GM19463 (cell line): ENCODE data around the gene PFKFB1.

ENCODE experiments used
- ATAC-seq: cut with Tn5 transposase; IDR thresholded peaks from one replicate; pipeline ENCODE4 v1.9.1; 2021; ENCODE audit warnings: mild to moderate bottlenecking, moderate library complexity; ENCODE audit not compliant: unreplicated experiment

Gene PFKFB1

DNA sequence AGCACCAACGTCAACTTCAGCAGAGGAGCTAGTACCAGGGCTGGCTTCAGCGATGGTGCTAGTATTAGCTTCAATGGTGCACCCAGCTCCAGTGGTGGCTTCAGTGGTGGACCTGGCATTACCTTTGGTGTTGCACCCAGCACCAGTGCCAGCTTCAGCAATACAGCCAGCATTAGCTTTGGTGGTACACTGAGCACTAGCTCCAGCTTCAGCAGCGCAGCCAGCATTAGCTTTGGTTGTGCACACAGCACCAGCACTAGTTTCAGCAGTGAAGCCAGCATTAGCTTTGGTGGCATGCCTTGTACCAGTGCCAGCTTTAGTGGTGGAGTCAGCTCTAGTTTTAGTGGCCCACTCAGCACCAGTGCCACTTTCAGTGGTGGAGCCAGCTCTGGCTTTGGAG is 65.1 kb downstream of the PFKFB1 start:
- no peak for ATAC-seq

DNA sequence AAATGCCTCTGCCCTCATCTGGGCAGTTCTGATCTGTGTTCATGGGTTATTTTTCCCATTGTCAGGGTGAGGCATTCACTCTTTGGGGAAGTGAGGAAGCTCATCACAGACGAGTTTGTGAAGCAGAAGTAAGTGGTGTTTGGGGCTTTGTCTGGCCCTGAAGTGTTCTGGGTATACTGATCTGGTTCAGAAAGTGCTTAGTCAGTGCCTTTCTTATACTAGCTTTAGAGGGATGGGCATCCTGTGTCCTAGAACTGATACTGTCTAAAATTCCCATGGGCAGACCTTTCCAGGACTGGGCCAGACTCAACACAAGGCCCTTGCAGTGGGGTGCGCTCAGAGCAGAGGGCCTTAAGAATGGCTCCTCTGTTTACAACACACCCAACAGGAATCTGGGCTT is 67.0 kb downstream of the PFKFB1 start:
- no peak for ATAC-seq

GRCh38 chrX:54923376-54923775 is 70.6 kb downstream of the PFKFB1 start:
- ATAC-seq, result no peak

DNA sequence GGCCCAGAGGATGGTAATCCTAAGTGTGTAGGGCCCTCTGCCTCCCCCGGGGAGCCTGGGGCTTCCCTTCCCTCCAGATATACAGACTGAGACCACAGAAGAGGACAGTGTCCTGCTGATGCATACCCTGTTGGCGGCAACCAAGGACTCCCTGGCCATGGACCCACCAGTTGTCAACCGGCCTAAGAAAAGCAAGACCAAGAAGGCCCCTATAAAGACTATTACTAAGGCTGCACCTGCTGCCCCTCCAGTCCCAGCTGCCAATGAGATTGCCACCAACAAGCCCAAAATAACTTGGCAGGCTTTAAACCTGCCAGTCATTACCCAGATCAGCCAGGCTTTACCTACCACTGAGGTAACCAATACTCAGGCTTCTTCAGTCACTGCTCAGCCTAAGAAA is 71.4 kb downstream of the PFKFB1 start:
- no peak for ATAC-seq

GRCh38 chrX:54921427-54922021 is 72.5 kb downstream of the PFKFB1 start:
- peak; percentile 64 for ATAC-seq

DNA sequence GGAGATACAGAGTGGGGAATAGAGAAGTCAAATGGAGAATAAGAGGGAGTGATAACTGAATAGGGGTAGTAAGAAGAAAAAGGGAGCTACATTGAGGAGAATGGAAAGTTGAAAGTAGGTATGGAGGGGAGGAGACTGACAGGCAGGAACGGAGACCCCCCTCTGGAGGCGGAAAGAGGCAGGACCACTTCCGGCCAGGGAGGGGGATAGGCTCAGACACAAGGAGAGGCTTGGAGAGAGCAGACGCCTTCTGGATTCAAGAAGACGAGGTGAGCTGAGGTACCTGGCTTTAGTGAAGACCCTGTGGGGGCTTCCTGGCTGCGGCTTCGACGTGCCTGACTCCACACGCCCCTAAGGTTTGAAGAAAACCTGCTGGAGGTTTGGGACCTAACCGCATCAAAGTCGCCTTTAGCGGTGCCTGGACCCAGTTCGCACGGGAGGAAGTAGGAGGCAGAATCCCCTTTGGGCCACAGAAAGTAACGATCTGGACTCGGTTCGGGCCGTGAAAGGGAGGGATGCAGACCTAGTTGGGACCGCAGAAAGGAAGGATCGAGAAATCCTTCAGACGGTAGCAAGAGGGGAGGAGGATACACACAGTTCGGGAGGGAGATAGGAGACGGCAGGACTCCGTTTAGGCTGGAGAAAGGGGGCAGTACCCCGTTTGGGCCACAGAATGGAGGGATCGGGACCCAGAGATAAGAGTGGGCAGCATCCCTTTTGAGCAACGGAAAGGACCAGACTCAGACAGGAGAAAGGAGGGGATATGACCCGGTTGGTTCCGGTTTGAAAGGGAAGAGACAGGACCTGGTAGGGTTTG is 73.2 kb downstream of the PFKFB1 start, which contains the start of gene TRO:
TSS of gene TRO (plus strand) at position 215 of the 817 bp plus-strand sequence. CDS start 1,423 bp downstream, outside the sequence.
- peak; percentile 24 for ATAC-seq

- no peak for ATAC-seq
These were observed 84.0 kb downstream of the PFKFB1 start for GRCh38 chrX:54909941-54910340.

DNA sequence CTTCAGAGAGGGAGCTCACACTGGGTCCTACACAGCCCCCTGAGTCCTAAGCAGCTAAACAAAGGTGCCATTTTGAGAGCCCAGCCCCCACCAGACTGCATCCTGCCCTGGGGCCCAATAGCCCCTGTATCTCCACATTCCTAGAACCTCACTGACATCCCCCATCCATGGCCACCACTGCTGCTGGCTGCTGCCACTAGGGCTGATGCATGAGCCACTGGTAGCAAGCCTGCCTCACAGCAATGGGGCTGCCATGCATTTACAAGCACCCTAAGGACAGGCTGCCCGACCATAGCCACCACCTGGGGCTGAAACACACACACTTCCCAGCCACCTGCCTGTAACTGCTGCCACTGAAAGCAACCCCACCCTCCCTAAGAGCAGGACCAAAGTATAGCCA is 99.8 kb downstream of the PFKFB1 start:
- no peak for ATAC-seq

DNA sequence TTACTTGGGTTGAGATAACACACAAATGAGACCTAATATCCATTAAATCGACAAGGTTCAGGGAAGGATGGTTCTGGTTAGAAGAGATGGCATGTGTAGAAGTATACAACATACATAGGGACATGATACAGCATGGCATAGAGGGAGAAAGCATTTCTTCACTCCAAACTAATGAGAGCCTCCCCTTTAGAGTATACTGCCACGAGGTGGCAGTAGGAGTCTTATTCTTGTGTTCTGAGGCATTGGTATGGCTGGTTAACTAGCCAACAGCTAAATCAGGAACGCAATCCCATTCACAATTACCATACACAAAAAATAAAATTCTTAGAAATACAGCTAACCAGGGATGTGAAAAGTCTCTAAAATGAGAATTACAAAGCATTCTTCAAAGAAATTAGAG is 102.4 kb downstream of the PFKFB1 start:
- ATAC-seq, result no peak

DNA sequence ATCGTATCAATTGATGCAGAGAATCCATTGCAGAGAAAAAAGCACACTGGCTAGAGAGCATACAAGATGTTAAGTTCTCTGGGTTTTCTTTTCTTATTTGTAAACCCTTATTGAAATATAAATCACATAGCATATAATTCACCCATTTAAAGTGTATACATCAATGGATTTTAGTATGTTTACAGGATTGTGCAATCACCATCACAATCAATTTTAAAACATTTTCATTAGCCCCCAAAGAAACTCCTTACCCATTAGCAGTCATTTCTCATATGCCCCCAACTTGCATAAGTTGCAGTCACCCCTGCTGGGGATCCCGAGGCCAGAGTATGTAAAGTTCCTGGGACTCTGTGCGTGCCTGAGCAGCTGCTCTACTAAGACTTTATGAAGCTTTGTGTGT is 108.2 kb downstream of the PFKFB1 start:
- no peak for ATAC-seq
